ENCODE results near the gene RAE1.

The RAE1 gene

GRCh38 chr20:57351042-57351783 is at the start of gene RAE1:
Gene RAE1 (plus strand): TSS chr20:57351255. CDS start chr20:57354039, 2,784 bp downstream.
- peak; percentile 86 for DNase-seq (ENCODE audit: low read depth)

- no peak for DNase-seq (ENCODE audit: low read depth)
Observed at GRCh38 chr20:57306747-57307146, 44.3 kb upstream of the RAE1 start.

- no peak for DNase-seq (ENCODE audit: low read depth)
Observed at GRCh38 chr20:57308451-57309271, 42.4 kb upstream of the RAE1 start.

- no peak for DNase-seq (ENCODE audit: low read depth)
Observed at GRCh38 chr20:57309544-57310115, 41.4 kb upstream of the RAE1 start.

GRCh38 chr20:57310821-57311514 is 40.1 kb upstream of the RAE1 start:
- DNase-seq (ENCODE audit: low read depth), result no peak

GRCh38 chr20:57312138-57312537 is 38.9 kb upstream of the RAE1 start:
- no peak for DNase-seq (ENCODE audit: low read depth)

- DNase-seq (ENCODE audit: low read depth), result no peak
Observed at GRCh38 chr20:57313230-57313629, 37.8 kb upstream of the RAE1 start.

- no peak for DNase-seq (ENCODE audit: low read depth)
Observed at GRCh38 chr20:57313951-57314350, 37.1 kb upstream of the RAE1 start.

GRCh38 chr20:57315083-57315975 is 35.7 kb upstream of the RAE1 start:
- no peak for DNase-seq (ENCODE audit: low read depth)

GRCh38 chr20:57315976-57316480 is 35.0 kb upstream of the RAE1 start:
- no peak for DNase-seq (ENCODE audit: low read depth)

- DNase-seq (ENCODE audit: low read depth), result no peak
Observed at GRCh38 chr20:57316795-57317201, 34.3 kb upstream of the RAE1 start.

GRCh38 chr20:57317316-57317788 is 33.7 kb upstream of the RAE1 start:
- DNase-seq (ENCODE audit: low read depth), result no peak

GRCh38 chr20:57317789-57318371 is 33.2 kb upstream of the RAE1 start:
- no peak for DNase-seq (ENCODE audit: low read depth)

GRCh38 chr20:57319584-57319983 is 31.5 kb upstream of the RAE1 start:
- DNase-seq (ENCODE audit: low read depth), result no peak

GRCh38 chr20:57320358-57320757 is 30.7 kb upstream of the RAE1 start:
- DNase-seq (ENCODE audit: low read depth), result no peak

- no peak for DNase-seq (ENCODE audit: low read depth)
Observed at GRCh38 chr20:57321142-57321541, 29.9 kb upstream of the RAE1 start.

- DNase-seq (ENCODE audit: low read depth), result no peak
Observed at GRCh38 chr20:57322476-57322875, 28.6 kb upstream of the RAE1 start.

GRCh38 chr20:57323034-57323433 is 28.0 kb upstream of the RAE1 start:
- no peak for DNase-seq (ENCODE audit: low read depth)

- no peak for DNase-seq (ENCODE audit: low read depth)
Observed at GRCh38 chr20:57325632-57326356, 25.3 kb upstream of the RAE1 start.
